ENCODE data around the gene ECHS1. TPM values are rescaled to one million over a fixed set of nuclear protein-coding genes. Genes with fewer than 3 reads are reported as not detected.

The ECHS1 gene
- total RNA-seq, 1 experiment from 2014 or later = 58.0 TPM

- H3K4me1 ChIP-seq (ENCODE audit: control insufficient read depth in 1 of 2, insufficient read depth in 2 of 2, low read length in 2 of 2) = no peaks in the 10 kb centered on the region
- no peak for DNase-seq (ENCODE audit: low read depth, low spot score)
- no peak overlapping the region for H3K4me3 ChIP-seq (replicated peaks in 1 of 2; ENCODE audit: low read depth in 1 of 2, low read length in 2 of 2)
- no peak overlapping the region for H3K9ac ChIP-seq (ENCODE audit: low read length)
- ChIA-PET CTCF (no interaction called here), POLR2A (no interaction called here), RAD21 (ENCODE audit: low non-redundant PET in 1 of 2, low total read pairs in 2 of 2, uncharacterized antibody in 2 of 2, unreplicated experiment in 2 of 2) (no interaction called here)
- H3K27ac ChIP-seq (ENCODE audit: low read depth, low read length) = no peak overlapping the region
- no peak overlapping the region for H3K4me2 ChIP-seq (ENCODE audit: low read length)
- no peaks in the 10 kb centered on the region for H3K9me2 ChIP-seq (ENCODE audit: insufficient read depth)
- H3K36me3 ChIP-seq (ENCODE audit: control insufficient read depth in 1 of 2, insufficient read depth in 2 of 2, low read length in 2 of 2) = no peaks in the 10 kb centered on the region; a peak in 2 of 4 replicates
- no peak for TF ChIP-seq ZFX (IDR thresholded peaks at IDR 0.05)
- no peak for TF ChIP-seq SP1 (IDR thresholded peaks at IDR 0.05; ENCODE audit: low read depth)
- no peak for TF ChIP-seq MAX (IDR thresholded peaks at IDR 0.05)
- TF ChIP-seq SRF (IDR thresholded peaks at IDR 0.05; ENCODE audit: low read depth) = no peak
- TF ChIP-seq ELF1 (IDR thresholded peaks at IDR 0.05; ENCODE audit: borderline replicate concordance, low read depth) = no peak
- TF ChIP-seq CEBPB (IDR thresholded peaks at IDR 0.05; ENCODE audit: low read depth) = no peak
- no TSS peak for BruUV-seq (replicated peaks)
- intact Hi-C loops (cut with micrococcal nuclease) = no loop called here
- no peak for ATAC-seq
- no peaks in the 10 kb centered on the region for H4K20me1 ChIP-seq (ENCODE audit: insufficient read depth)
- H3K79me2 ChIP-seq (ENCODE audit: insufficient read depth, low read length) = no peaks in the 10 kb centered on the region
- H3K27me3 ChIP-seq (ENCODE audit: insufficient read depth, low read length) = no peaks in the 10 kb centered on the region
- no peaks in the 10 kb centered on the region for H3K9me3 ChIP-seq (ENCODE audit: control insufficient read depth in 1 of 2, insufficient read depth in 1 of 2, low read depth in 1 of 2, low read length in 2 of 2)
- H2AFZ ChIP-seq (ENCODE audit: low read depth, low read length, poor library complexity, severe bottlenecking) = no peak overlapping the region
Measured at GRCh38 chr10:133364645-133365431, 8.3 kb downstream of the ECHS1 start.

GRCh38 chr10:133362846-133363245 lies 10.3 kb downstream of the ECHS1 start:
- no peaks in the 10 kb centered on the region for H3K79me2 ChIP-seq (ENCODE audit: insufficient read depth, low read length)
- H3K4me2 ChIP-seq (ENCODE audit: low read length) = no peak overlapping the region
- DNase-seq (ENCODE audit: low read depth, low spot score) (no peak), ATAC-seq (no peak)
- intact Hi-C loops (cut with micrococcal nuclease) = no loop called here
- H3K27me3 ChIP-seq (ENCODE audit: insufficient read depth, low read length) = no peaks in the 10 kb centered on the region
- H3K9me2 ChIP-seq (ENCODE audit: insufficient read depth) = no peaks in the 10 kb centered on the region
- H4K20me1 ChIP-seq (ENCODE audit: insufficient read depth) = no peaks in the 10 kb centered on the region
- no peak overlapping the region for H2AFZ ChIP-seq (ENCODE audit: low read depth, low read length, poor library complexity, severe bottlenecking)
- H3K4me1 ChIP-seq (ENCODE audit: control insufficient read depth in 1 of 2, insufficient read depth in 2 of 2, low read length in 2 of 2) = no peaks in the 10 kb centered on the region
- H3K27ac ChIP-seq (ENCODE audit: low read depth, low read length) = no peak overlapping the region
- no peak overlapping the region for H3K9ac ChIP-seq (ENCODE audit: low read length)
- BruUV-seq (replicated peaks) = no TSS peak
- ChIA-PET CTCF (no interaction called here), RAD21 (ENCODE audit: low non-redundant PET in 1 of 2, low total read pairs in 2 of 2, uncharacterized antibody in 2 of 2, unreplicated experiment in 2 of 2) (no interaction called here), POLR2A (no interaction called here)
- H3K4me3 ChIP-seq (replicated peaks in 1 of 2; ENCODE audit: low read depth in 1 of 2, low read length in 2 of 2) = no peak overlapping the region
- H3K9me3 ChIP-seq (ENCODE audit: control insufficient read depth in 1 of 2, insufficient read depth in 1 of 2, low read depth in 1 of 2, low read length in 2 of 2) = no peaks in the 10 kb centered on the region
- no peaks in the 10 kb centered on the region; a peak in 2 of 4 replicates for H3K36me3 ChIP-seq (ENCODE audit: control insufficient read depth in 1 of 2, insufficient read depth in 2 of 2, low read length in 2 of 2)
- TF ChIP-seq EZH2 (IDR thresholded peaks at IDR 0.05) (no peak), RAD21 (IDR thresholded peaks at IDR 0.05; ENCODE audit: low read depth) (no peak), MAX (IDR thresholded peaks at IDR 0.05) (no peak), TCF7L2 (IDR thresholded peaks at IDR 0.05; ENCODE audit: borderline replicate concordance, extremely low read depth, insufficient read depth, insufficient read length) (no peak), CEBPB (IDR thresholded peaks at IDR 0.05; ENCODE audit: low read depth) (no peak), FOSL1 (IDR thresholded peaks at IDR 0.05; ENCODE audit: low read depth) (no peak), ZFX (IDR thresholded peaks at IDR 0.05) (no peak), POLR2A (IDR thresholded peaks at IDR 0.05; ENCODE audit: borderline replicate concordance, extremely low read depth, insufficient read depth, insufficient read length) (no peak), YY1 (IDR thresholded peaks at IDR 0.05; ENCODE audit: extremely low read depth, insufficient replicate concordance, low read depth, low read length) (no peak), REST (IDR thresholded peaks at IDR 0.05; ENCODE audit: low read depth) (no peak), POLR2AphosphoS5 (IDR thresholded peaks at IDR 0.05; ENCODE audit: low read depth, low read length) (no peak)
